Loucy (cell line): ENCODE measurements around the gene INTS14.

Source experiments
- EZH2phosphoT487 ChIP-seq: fragments of 200-600 bp; IDR thresholded peaks from 2 replicates; pipeline ENCODE4 v1.6.1; 2018; ENCODE audit warnings: antibody characterized with exemption, mild to moderate bottlenecking, moderate library complexity, borderline replicate concordance
- TF ChIP-seq, protein P1 (sequence below): fragments of 200-600 bp; sonication (generic); conservative IDR thresholded peaks from 2 replicates; pipeline ENCODE4 v1.5.1; 2014; ENCODE audit warnings: mild to moderate bottlenecking, antibody characterized with exemption, low read length

DNA sequence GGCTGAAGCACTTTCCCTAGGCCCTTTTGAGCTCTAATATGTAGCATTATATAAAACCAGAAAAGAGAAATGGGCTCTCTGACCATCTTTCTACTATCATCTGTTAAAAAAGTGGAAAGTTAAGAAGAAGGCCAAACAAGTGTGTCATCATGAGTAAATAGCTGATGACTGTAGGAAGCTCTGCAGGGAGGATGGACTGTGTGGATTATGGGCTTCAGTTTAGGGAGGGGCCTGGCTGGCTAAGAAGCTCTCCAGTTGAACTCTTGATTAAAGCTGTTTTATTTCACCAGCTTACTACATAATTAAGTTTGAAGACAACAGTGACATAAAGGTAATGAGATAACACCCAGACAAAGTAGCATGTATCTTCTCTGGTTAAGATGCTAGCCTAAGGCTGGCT lies 30.6 kb downstream of the INTS14 start:
- TF ChIP-seq, protein P1, sequence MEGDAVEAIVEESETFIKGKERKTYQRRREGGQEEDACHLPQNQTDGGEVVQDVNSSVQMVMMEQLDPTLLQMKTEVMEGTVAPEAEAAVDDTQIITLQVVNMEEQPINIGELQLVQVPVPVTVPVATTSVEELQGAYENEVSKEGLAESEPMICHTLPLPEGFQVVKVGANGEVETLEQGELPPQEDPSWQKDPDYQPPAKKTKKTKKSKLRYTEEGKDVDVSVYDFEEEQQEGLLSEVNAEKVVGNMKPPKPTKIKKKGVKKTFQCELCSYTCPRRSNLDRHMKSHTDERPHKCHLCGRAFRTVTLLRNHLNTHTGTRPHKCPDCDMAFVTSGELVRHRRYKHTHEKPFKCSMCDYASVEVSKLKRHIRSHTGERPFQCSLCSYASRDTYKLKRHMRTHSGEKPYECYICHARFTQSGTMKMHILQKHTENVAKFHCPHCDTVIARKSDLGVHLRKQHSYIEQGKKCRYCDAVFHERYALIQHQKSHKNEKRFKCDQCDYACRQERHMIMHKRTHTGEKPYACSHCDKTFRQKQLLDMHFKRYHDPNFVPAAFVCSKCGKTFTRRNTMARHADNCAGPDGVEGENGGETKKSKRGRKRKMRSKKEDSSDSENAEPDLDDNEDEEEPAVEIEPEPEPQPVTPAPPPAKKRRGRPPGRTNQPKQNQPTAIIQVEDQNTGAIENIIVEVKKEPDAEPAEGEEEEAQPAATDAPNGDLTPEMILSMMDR, result no peak
- no peak for TF ChIP-seq EZH2phosphoT487
